HFFc6 (cell line): Measurements from ENCODE around the gene WARS2. TPM values are rescaled to one million over a fixed set of nuclear protein-coding genes. Genes with fewer than 3 reads are reported as not detected.
A peak's percentile ranks its signal among the peaks of the same experiment; 100 is the strongest.

Experiments
- DNase-seq: peaks from one replicate; pipeline ENCODE4 v3.0.0-alpha.2; 2018
- H3K27ac Mint-ChIP-seq: 2 replicates; pipeline ENCODE4 v1.8.0; 2020; ENCODE audit warnings: mild to moderate bottlenecking, mixed read lengths
- H3K27me3 Mint-ChIP-seq: 2 replicates; pipeline ENCODE4 v1.8.0; 2021; ENCODE audit warnings: mild to moderate bottlenecking, moderate library complexity, mixed read lengths; ENCODE audit not compliant: insufficient read depth
- H3K36me3 Mint-ChIP-seq: 2 replicates; pipeline ENCODE4 v1.8.0; 2021; ENCODE audit warnings: low read depth, mixed read lengths
- H3K4me1 Mint-ChIP-seq: 2 replicates; pipeline ENCODE4 v1.8.0; 2020; ENCODE audit warnings: low read depth, mixed read lengths
- H3K4me3 Mint-ChIP-seq: 2 replicates; pipeline ENCODE4 v1.8.0; 2020; ENCODE audit warnings: mild to moderate bottlenecking, moderate library complexity, mixed read lengths
- H3K9me3 Mint-ChIP-seq: 2 replicates; pipeline ENCODE4 v1.8.0; 2020; ENCODE audit warnings: mild to moderate bottlenecking, mixed read lengths
- CTCF ChIP-seq: fragments of 200-600 bp; sonication (generic); IDR thresholded peaks from 2 replicates; pipeline ENCODE4 v1.5.0; 2021; ENCODE audit warnings: antibody characterized with exemption, mild to moderate bottlenecking
- total RNA-seq, 6 experiments: library from RNA; stranded (reverse); fragmentation: NEBNext Ultra II Directional; extraction: Animal tissue kit (Norgen Biotek cat#: 25700); gene quantifications; 2 replicates in 1 of 6; 3 replicates in 5 of 6; pipeline ENCODE4 v1.2.3, GENCODE V29; 2021

The WARS2 gene
- total RNA-seq, 6 experiments from 2014 or later: 10.5 to 14.8 (median 12.9) TPM

DNA sequence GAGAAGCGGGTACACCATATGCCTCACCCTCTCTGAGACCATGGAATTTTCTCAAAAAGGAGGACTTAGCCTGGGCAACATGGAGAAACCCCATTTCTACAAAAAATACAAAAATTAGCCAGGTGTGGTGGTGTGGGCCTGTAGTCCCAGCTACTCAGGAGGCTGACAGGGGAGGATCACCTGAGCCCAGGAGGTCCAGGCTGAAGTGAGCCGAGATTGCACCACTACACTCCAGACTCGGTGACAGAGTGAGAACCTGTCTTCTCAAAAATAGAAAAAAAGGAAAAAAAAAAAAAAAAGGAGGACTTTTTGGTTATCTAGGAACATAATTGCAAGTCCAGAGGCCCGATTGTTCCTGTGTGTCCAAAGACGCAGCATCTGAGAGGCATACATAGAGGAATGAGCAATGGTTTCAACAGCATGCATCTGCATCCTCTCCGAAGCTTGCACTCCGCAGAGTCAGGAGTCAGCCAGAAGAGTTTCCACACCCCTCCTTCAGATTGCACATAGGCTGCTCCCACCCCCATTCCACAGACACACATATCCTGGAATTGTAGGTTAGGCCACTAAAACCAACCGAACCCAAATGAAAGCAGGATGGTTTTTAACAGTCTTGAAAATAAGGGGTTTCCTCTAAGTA, 149.8 kb downstream of the WARS2 start:
- Mint-ChIP-seq H3K9me3 (no peaks in the 10 kb centered on the region), H3K36me3 (peaks cover 6% of the 10 kb centered on the region; the same call in 1 of the 2 replicates), H3K4me1 (peaks cover 24% of the 10 kb centered on the region), H3K27ac (no peak overlapping the region), H3K27me3 (peaks cover 16% of the 10 kb centered on the region), H3K4me3 (no peak overlapping the region)
- DNase-seq: no peak
- no peak for TF ChIP-seq CTCF

DNA sequence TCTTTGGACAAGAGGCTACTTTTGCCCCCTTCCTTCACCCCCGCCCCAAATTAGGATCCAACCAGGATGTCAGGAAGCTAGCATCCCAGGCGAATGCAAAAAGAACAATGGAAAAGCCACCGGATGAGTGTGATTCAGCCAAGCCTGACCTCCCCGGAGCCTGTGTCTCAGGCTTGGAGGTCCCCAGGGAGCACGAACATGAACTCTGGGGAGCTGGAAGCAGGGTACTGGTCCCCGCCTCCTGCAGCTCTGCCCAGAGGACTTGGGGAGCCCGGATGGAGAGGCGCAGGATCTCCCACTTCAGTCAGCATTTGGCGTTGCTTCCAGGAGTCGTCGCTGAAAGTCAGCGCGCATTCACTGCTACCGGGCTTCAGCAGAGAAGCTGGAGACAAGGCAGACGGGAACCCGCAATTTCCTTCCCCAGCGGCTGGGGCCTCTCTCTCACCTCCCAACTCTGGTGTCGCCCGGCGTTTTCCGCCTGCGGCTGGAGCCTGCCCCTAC, 150.5 kb downstream of the WARS2 start:
- H3K36me3 Mint-ChIP-seq: peaks cover 6% of the 10 kb centered on the region; the same call in 1 of the 2 replicates
- no peak for TF ChIP-seq CTCF
- H3K4me1 Mint-ChIP-seq: peaks cover 29% of the 10 kb centered on the region
- H3K9me3 Mint-ChIP-seq: no peaks in the 10 kb centered on the region
- H3K27ac Mint-ChIP-seq: no peak overlapping the region
- H3K4me3 Mint-ChIP-seq: no peak overlapping the region
- H3K27me3 Mint-ChIP-seq: peaks cover 17% of the 10 kb centered on the region
- no peak for DNase-seq

DNA sequence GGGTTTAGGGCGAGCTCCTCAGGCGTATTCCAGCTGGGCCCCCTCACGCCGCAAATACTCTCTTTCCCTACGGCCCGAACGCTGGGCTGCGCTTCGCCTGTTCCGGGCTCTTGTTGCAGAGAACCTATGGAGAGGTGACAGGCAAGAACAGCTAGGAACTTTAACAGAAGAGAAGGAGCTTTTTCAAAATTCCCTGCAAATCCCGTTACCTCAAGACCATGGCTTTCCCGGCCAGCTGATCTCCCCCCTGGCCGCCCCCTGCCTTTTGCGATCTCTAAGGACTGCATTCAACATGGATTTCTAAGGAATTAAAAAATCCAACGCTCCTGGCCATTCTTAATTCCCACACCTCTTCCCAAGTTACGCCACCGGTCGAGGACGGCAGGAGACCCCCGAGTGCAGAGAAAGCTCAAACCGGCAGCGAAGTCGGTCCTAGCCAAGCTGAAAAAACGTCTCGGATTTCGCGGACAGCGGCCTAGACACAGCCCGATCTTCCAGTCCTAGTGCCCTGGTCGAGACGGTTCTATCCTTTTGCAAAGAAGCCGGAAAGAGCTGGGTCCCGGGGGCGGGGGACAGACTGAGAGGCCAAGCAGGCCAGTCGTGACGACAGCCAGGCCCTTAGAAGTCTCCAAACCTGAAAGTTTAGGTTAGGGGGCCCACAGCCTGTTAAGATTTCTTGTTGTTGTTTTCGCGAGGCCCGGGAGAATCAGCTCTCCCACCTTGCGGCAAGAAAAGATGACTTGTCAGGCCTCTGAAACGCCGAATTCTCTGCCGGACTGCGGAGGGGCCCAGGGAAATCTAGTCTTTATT, 151.2 kb downstream of the WARS2 start:
- TF ChIP-seq CTCF: no peak
- H3K4me1 Mint-ChIP-seq: peaks cover 36% of the 10 kb centered on the region
- DNase-seq: no peak
- peaks cover 7% of the 10 kb centered on the region for H3K36me3 Mint-ChIP-seq
- H3K4me3 Mint-ChIP-seq: peak overlapping the region; percentile 98; the same call in 1 of the 2 replicates
- no peak overlapping the region for H3K27ac Mint-ChIP-seq
- H3K9me3 Mint-ChIP-seq: no peaks in the 10 kb centered on the region; the same call in 1 of the 2 replicates
- H3K27me3 Mint-ChIP-seq: peaks cover 17% of the 10 kb centered on the region

DNA sequence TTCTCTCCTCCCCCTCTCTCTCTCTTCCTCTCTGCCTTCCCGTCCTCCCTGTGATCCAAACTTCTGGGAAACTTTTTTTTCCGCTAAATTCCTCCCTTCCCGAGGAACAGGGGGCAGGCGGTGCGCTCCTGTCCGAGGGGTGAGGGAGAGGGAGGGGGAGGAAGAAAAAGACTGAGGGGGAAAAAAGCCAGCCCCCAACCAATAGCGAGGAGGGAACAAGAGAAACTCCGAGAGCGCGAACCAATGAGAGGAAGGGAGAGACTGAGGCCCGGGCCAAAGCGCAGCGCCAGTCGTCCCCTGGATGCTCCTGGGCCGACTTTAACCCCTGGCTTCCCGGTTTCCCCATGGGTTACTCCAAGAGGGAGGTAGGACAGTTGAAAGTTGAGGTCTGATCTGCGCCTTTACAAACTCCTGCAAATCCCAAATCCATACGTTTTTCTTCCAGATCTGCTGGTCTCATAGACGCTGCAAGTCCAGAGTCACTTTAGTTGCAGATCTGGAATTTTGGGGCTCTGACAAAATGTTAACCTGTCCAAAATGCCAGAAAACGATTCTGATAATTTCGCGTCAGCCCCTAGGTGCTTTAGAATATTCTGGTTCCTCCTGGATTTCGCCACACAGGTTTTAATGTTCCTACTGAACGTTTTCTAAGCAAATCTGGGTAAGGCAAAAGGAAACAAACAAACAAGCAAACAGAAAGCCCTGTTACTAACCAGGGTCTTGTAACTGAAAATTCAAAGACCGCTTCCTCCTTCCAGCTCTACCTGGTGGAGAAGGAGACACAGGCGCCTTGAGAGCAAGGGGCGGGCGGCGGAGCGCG, 152.1 kb downstream of the WARS2 start, which contains the start of gene TBX15:
TSS of gene TBX15 (minus strand) at position 158 of the 820 bp plus-strand sequence. CDS start 548 bp downstream, outside the sequence.
- H3K27ac Mint-ChIP-seq: peak within 1 kb of the TSS; percentile 96
- H3K27me3 Mint-ChIP-seq: peaks cover 14% of the 10 kb centered on the region
- no peak for DNase-seq
- peaks cover 6% of the 10 kb centered on the region; the same call in 1 of the 2 replicates for H3K9me3 Mint-ChIP-seq
- peaks cover 15% of the 10 kb centered on the region for H3K36me3 Mint-ChIP-seq
- peak within 1 kb of the TSS; percentile 98 for H3K4me3 Mint-ChIP-seq
- peaks cover 45% of the 10 kb centered on the region for H3K4me1 Mint-ChIP-seq
- TF ChIP-seq CTCF: no peak
